PFSK-1 (cell line): ENCODE data around the gene MTFR1L.

Source experiments
- POLR2AphosphoS5 ChIP-seq: IDR thresholded peaks from 2 replicates; pipeline ENCODE4 v1.6.1; 2012; ENCODE audit warnings: low read depth, mild to moderate bottlenecking, control low read depth, low read length, moderate library complexity
- REST ChIP-seq, 2 experiments: IDR thresholded peaks; 2 replicates each; pipeline versions ENCODE4 v1.6.1 to v1.8.0; 2011 to 2012; ENCODE audit warnings: low read depth in 2 of 2, low read length in 2 of 2, control low read depth in 1 of 2, inconsistent platforms in 1 of 2, mild to moderate bottlenecking in 1 of 2, moderate library complexity in 1 of 2; ENCODE audit not compliant: insufficient read depth in 1 of 2
- SIN3A ChIP-seq: IDR thresholded peaks from 2 replicates; pipeline ENCODE4 v1.6.1; 2012; ENCODE audit warnings: mild to moderate bottlenecking, low read length, moderate library complexity, borderline replicate concordance; ENCODE audit not compliant: insufficient read depth
- TAF1 ChIP-seq: IDR thresholded peaks from 2 replicates; pipeline ENCODE4 v1.6.1; 2012; ENCODE audit warnings: low read length, control low read depth, borderline replicate concordance; ENCODE audit not compliant: insufficient read depth

- no peak for TF ChIP-seq TAF1
- TF ChIP-seq POLR2AphosphoS5 = no peak
- TF ChIP-seq SIN3A = no peak
- TF ChIP-seq REST (IDR thresholded peaks at IDR 0.05; ENCODE audit: insufficient read depth in 1 of 2, low read depth in 2 of 2, low read length in 2 of 2) = no peak
These were observed 13.9 kb upstream of the MTFR1L start for GRCh38 chr1:25805863-25806225.
